Naive thymus-derived CD4-positive, alpha-beta T cell (primary cell): ENCODE results near the gene WASF2. TPM values are rescaled to one million over a fixed set of nuclear protein-coding genes. Genes with fewer than 3 reads are reported as not detected.

Source experiments
- ATAC-seq: fragments of 150-1000 bp; cut with Tn5 transposase; 2 replicates; pipeline ENCODE4 v1.10.0; 2021; ENCODE audit warnings: mild to moderate bottlenecking, moderate library complexity
- CTCF ChIA-PET: fragments of 350-600 bp; sonication (Branson Sonifier 250); formaldehyde crosslinking; loops from one replicate; lab custom pipeline; 2021; ENCODE audit warnings: antibody characterized with exemption; lab: Charles Lee
- POLR2A ChIA-PET: fragments of 350-600 bp; sonication (Branson Sonifier 250); formaldehyde crosslinking; loops from one replicate; lab custom pipeline; 2021; ENCODE audit warnings: antibody characterized with exemption, inconsistent platforms; lab: Charles Lee
- DNase-seq, 9 donors: peaks; one replicate each; pipeline versions ENCODE4 v3.0.0 to v3.0.0-alpha.2; 2020 to 2022; ENCODE audit warnings: mixed read lengths in 1 of 9
- H3K27ac ChIP-seq: one replicate; pipeline ENCODE4 v1.7.0; 2013; ENCODE audit warnings: mild to moderate bottlenecking, low read depth, low read length, moderate library complexity
- H3K27me3 ChIP-seq, 2 donors: one replicate each; pipeline ENCODE4 v1.7.0; 2013; ENCODE audit warnings: low read length in 2 of 2, mild to moderate bottlenecking in 2 of 2, moderate library complexity in 2 of 2; ENCODE audit not compliant: control insufficient read depth in 2 of 2, insufficient read depth in 2 of 2
- H3K36me3 ChIP-seq, 3 experiments: 1 replicate in 2 of 3; 2 replicates in 1 of 3; pipeline ENCODE4 v1.7.0; 2013; ENCODE audit warnings: low read length in 3 of 3, mild to moderate bottlenecking in 3 of 3, moderate library complexity in 1 of 3; ENCODE audit not compliant: insufficient read depth in 3 of 3, control insufficient read depth in 2 of 3
- H3K4me1 ChIP-seq, 2 donors: one replicate each; pipeline ENCODE4 v1.7.0; 2013; ENCODE audit warnings: low read length in 2 of 2, mild to moderate bottlenecking in 2 of 2, moderate library complexity in 1 of 2; ENCODE audit not compliant: control insufficient read depth in 2 of 2, insufficient read depth in 2 of 2
- H3K4me3 ChIP-seq: 2 replicates; pipeline ENCODE4 v1.7.0; 2013; ENCODE audit warnings: mild to moderate bottlenecking, low read length
- H3K9me3 ChIP-seq, 3 experiments: 1 replicate in 2 of 3; 2 replicates in 1 of 3; pipeline ENCODE4 v1.7.0; 2013; ENCODE audit warnings: low read length in 3 of 3; ENCODE audit not compliant: control insufficient read depth in 2 of 3
- H3K27ac Mint-ChIP-seq, 9 donors: one replicate each; pipeline ENCODE4 v1.8.0; 2020 to 2022; ENCODE audit warnings: mixed read lengths in 9 of 9, mild to moderate bottlenecking in 8 of 9, moderate library complexity in 5 of 9, inconsistent platforms in 2 of 9
- H3K27me3 Mint-ChIP-seq, 5 donors: one replicate each; pipeline ENCODE4 v1.8.0; 2021 to 2022; ENCODE audit warnings: mixed read lengths in 5 of 5, mild to moderate bottlenecking in 1 of 5
- H3K36me3 Mint-ChIP-seq, 5 donors: one replicate each; pipeline ENCODE4 v1.8.0; 2020 to 2022; ENCODE audit warnings: mixed read lengths in 5 of 5, mild to moderate bottlenecking in 3 of 5, inconsistent platforms in 1 of 5
- H3K4me1 Mint-ChIP-seq, 7 donors: one replicate each; pipeline ENCODE4 v1.8.0; 2020 to 2022; ENCODE audit warnings: mixed read lengths in 7 of 7, mild to moderate bottlenecking in 3 of 7, inconsistent platforms in 1 of 7
- H3K4me3 Mint-ChIP-seq, 10 donors: one replicate each; pipeline ENCODE4 v1.8.0; 2020 to 2022; ENCODE audit warnings: mild to moderate bottlenecking in 10 of 10, mixed read lengths in 10 of 10, moderate library complexity in 6 of 10, inconsistent platforms in 2 of 10
- H3K9me3 Mint-ChIP-seq, 11 donors: one replicate each; pipeline ENCODE4 v1.8.0; 2020 to 2022; ENCODE audit warnings: mixed read lengths in 11 of 11, mild to moderate bottlenecking in 4 of 11, inconsistent platforms in 1 of 11, moderate library complexity in 1 of 11
- intact Hi-C, 2 donors: fragments of 100-400 bp; cut with micrococcal nuclease; formaldehyde crosslinking; loops; one replicate each; pipeline ENCODE4 v1.15.1; 2023
- polyA plus RNA-seq, 2 donors: library from polyadenylated mRNA; unstranded; fragments of 300-500 nt; fragmentation: Illumina TruSeq; gene quantifications; one replicate each; pipeline ENCODE4 v1.2.3, GENCODE V29; 2021
- total RNA-seq, 6 experiments: library from RNA in 5 of 6; stranded (reverse) in 5 of 6; gene quantifications; 1 replicate in 5 of 6; 2 replicates in 1 of 6; pipeline ENCODE4 v1.2.3 and lab custom pipeline; 2021 to 2026

WASF2 gene
- total and polyA plus RNA-seq, 7 experiments from 2014 or later = 78.4 to 177 (median 140) TPM

DNA sequence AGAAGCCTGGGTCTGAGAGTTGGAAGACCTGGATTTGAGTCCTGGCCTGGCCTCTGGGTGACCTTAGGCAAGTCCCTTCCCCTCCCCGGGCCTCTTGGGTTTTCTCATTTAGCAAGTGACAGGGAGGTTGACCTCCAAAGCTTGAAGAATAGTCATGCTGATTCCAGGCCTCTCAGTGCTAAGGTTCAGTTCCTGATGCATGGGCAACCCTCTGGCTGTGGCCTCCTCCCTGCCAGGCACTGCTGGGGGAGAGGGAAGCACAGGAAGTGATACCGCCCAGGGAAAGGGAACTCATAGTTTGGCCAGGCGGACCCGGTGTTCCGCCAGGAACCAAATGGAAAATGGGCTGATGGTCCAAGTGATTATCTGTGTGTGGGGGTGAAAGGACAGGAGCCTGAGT lies 23.6 kb upstream of the WASF2 start:
- no peak for DNase-seq
- H3K36me3 ChIP-seq = no peaks in the 10 kb centered on the region
- intact Hi-C loops = no loop called here
- H3K27ac ChIP-seq = no peak overlapping the region
- no peak overlapping the region for H3K4me3 ChIP-seq
- peak; percentile 36 for ATAC-seq
- no peaks in the 10 kb centered on the region for H3K27me3 ChIP-seq
- peaks cover 0 to 6% of the 10 kb centered on the region in 2 donors for H3K4me1 ChIP-seq
- no peak overlapping the region for H3K4me3 Mint-ChIP-seq
- H3K9me3 ChIP-seq = no peaks in the 10 kb centered on the region
- POLR2A ChIA-PET = interaction anchor here (1.0 to 2.1 kb wide), 2 partner anchors 11 to 23 kb away, joined by 3 to 11 read pairs; partner anchors contain the start of gene WASF2
- no peak overlapping the region for H3K27ac Mint-ChIP-seq
- peaks cover 12 to 20% (median 14%) of the 10 kb centered on the region in 7 donors for H3K4me1 Mint-ChIP-seq
- H3K36me3 Mint-ChIP-seq = no peaks in the 10 kb centered on the region
- H3K27me3 Mint-ChIP-seq = no peaks in the 10 kb centered on the region
- CTCF ChIA-PET = interaction anchor here (0.6 kb wide), 1 partner anchor 468 kb away, joined by 3 read pairs; no protein-coding TSS in a partner anchor
- H3K9me3 Mint-ChIP-seq = no peaks in the 10 kb centered on the region

DNA sequence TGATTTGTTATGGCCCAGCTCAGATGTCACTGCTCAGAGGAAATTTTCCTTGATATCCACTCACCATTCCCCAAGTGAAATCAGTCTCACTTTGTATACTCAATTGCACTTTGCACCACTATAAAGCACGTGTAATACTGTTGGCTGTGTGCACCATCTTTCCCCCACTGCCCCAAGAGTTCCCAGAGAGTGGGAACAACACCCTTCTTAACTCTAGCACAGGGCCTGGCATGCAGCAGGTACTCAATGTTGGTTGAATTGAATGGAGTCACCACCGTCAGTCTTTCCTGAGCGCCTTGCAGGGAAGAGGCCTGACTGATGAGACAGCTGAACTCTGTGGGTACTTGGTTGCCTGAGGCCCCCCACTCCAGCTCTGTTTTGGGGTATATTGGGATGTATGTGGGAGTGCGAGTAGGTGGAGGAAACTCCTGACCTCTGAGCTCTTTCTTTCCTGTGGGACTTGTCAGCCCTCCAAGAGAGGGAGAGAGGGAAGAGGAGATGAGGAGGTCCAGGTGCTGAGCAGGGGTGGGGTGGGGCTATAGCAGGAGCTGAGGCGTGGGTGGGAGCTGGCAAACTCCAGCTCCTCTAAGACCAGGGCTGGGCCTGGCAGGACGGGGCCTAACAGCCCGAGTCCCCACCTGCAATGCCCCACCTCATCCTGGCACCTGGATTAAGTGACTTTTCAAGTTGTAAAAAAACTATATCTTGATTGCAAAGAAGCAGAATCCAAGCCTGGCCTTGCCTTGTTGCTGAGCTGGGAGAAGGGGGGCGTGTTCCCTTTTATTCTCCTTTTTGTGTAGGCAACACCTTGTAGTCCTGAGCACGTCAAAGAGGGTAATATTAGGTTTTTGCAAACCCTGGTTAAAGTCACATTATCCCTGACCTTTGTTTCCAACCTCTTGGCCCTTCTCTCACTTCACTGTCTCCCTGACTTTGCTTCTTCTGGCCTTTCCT lies 19.4 kb upstream of the WASF2 start:
- intact Hi-C loops = no loop called here
- POLR2A ChIA-PET = interaction anchor here (1.3 kb wide), 1 partner anchor 14 kb away, joined by 4 read pairs; no protein-coding TSS in a partner anchor
- no peak overlapping the region for H3K4me3 Mint-ChIP-seq
- no peak for ATAC-seq
- H3K27me3 Mint-ChIP-seq = no peaks in the 10 kb centered on the region
- H3K9me3 Mint-ChIP-seq = no peaks in the 10 kb centered on the region
- peak overlapping the region in 3 of 9 donors; percentile 8 to 70 (median 45) for H3K27ac Mint-ChIP-seq
- Histone ChIP-seq H3K36me3 (no peaks in the 10 kb centered on the region), H3K27ac (no peak overlapping the region), H3K27me3 (no peaks in the 10 kb centered on the region), H3K4me3 (no peak overlapping the region), H3K9me3 (no peaks in the 10 kb centered on the region), H3K4me1 (no peaks in the 10 kb centered on the region)
- peaks cover 0 to 6% (median 0%) of the 10 kb centered on the region in 7 donors for H3K4me1 Mint-ChIP-seq
- no peak for DNase-seq
- H3K36me3 Mint-ChIP-seq = no peaks in the 10 kb centered on the region
- CTCF ChIA-PET = interaction anchor here (0.7 to 1.2 kb wide), 2 partner anchors 85 to 95 kb away, joined by 3 read pairs; partner anchors contain the start of gene AHDC1

DNA sequence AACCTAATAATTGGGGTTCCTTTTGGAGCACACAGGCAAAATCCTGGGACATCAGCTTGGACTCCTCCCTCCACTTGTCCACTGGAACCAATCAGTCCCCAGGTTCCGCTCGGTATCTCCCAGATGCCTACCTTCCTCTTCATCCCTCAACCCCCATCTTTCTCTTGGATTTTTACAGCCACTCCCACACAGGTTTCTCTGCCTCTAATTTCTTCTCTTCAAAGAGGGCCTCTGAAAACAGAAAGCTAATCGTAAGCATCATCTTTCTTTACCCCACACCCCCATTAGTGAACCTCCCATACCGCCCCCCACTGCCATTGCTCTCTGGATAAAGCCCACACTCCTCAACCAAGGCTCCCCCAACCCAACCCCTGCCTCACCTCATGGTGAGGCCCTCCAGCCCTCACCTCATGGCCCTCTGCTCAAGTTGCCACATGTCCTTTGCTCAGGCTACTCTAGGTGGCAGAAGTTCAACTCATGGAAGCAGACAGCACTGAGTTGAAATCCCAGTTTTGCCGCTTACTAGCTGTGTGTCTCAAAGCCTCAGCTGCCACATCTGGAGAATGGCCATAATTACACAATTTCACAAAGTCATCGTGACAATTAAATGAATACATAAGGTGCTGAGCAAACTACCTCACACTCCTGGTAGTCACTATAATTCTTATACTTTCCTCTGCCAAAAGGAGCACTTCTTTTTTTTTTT lies 18.1 kb upstream of the WASF2 start:
- Mint-ChIP-seq H3K36me3 (no peaks in the 10 kb centered on the region), H3K27me3 (no peaks in the 10 kb centered on the region), H3K27ac (peak overlapping the region in 7 of 9 donors; percentile 3 to 74 (median 40)), H3K9me3 (no peaks in the 10 kb centered on the region), H3K4me3 (no peak overlapping the region), H3K4me1 (peaks cover 0 to 5% (median 0%) of the 10 kb centered on the region in 7 donors)
- ChIA-PET POLR2A (interaction anchor here (1.3 kb wide), 1 partner anchor 15 kb away, joined by 4 read pairs; no protein-coding TSS in a partner anchor), CTCF (interaction anchor here (0.6 kb wide), 2 partner anchors 51 to 113 kb away, joined by 3 read pairs; no protein-coding TSS in a partner anchor)
- intact Hi-C loops = no loop called here
- DNase-seq (no peak), ATAC-seq (no peak)
- Histone ChIP-seq H3K27me3 (no peaks in the 10 kb centered on the region), H3K4me3 (no peak overlapping the region), H3K4me1 (no peaks in the 10 kb centered on the region), H3K27ac (no peak overlapping the region), H3K9me3 (no peaks in the 10 kb centered on the region), H3K36me3 (no peaks in the 10 kb centered on the region)

GRCh38 chr1:27506703-27507102 lies 16.7 kb upstream of the WASF2 start:
- Mint-ChIP-seq H3K36me3 (no peaks in the 10 kb centered on the region), H3K4me3 (no peak overlapping the region), H3K27ac (peak overlapping the region in 2 of 9 donors; percentile 13 to 17), H3K4me1 (peaks cover 0 to 4% (median 0%) of the 10 kb centered on the region in 7 donors), H3K27me3 (no peaks in the 10 kb centered on the region), H3K9me3 (no peaks in the 10 kb centered on the region)
- DNase-seq (no peak), ATAC-seq (no peak)
- no peaks in the 10 kb centered on the region for H3K36me3 ChIP-seq
- no peaks in the 10 kb centered on the region for H3K27me3 ChIP-seq
- H3K4me1 ChIP-seq = no peaks in the 10 kb centered on the region
- H3K27ac ChIP-seq = no peak overlapping the region
- H3K9me3 ChIP-seq = no peaks in the 10 kb centered on the region
- intact Hi-C loops = no loop called here
- ChIA-PET CTCF (no interaction called here), POLR2A (no interaction called here)
- no peak overlapping the region for H3K4me3 ChIP-seq

DNA sequence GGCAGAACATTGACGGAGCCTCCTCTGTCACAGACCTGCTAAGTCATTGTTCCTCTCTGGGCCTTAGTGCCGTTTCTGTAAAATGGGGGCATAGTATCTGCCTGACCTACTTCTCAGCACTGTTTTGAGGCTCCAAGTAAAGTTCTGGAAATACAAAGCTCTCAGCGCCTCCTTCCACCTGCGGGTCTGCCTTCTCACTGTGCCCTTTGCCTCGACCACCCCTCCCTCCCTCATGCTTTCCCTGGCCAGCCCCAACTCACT lies 15.4 kb upstream of the WASF2 start:
- Mint-ChIP-seq H3K4me1 (peaks cover 0 to 4% (median 0%) of the 10 kb centered on the region in 7 donors), H3K27ac (peak overlapping the region in 1 of 9 donors; percentile 25), H3K9me3 (no peaks in the 10 kb centered on the region), H3K27me3 (no peaks in the 10 kb centered on the region), H3K4me3 (no peak overlapping the region), H3K36me3 (no peaks in the 10 kb centered on the region)
- intact Hi-C loops = no loop called here
- DNase-seq = no peak
- ATAC-seq = no peak
- ChIA-PET CTCF (no interaction called here), POLR2A (interaction anchor here (1.5 kb wide), 1 partner anchor 9 kb away, joined by 5 read pairs; no protein-coding TSS in a partner anchor)
- Histone ChIP-seq H3K36me3 (no peaks in the 10 kb centered on the region), H3K27ac (no peak overlapping the region), H3K9me3 (no peaks in the 10 kb centered on the region), H3K4me1 (no peaks in the 10 kb centered on the region), H3K27me3 (no peaks in the 10 kb centered on the region), H3K4me3 (no peak overlapping the region)

DNA sequence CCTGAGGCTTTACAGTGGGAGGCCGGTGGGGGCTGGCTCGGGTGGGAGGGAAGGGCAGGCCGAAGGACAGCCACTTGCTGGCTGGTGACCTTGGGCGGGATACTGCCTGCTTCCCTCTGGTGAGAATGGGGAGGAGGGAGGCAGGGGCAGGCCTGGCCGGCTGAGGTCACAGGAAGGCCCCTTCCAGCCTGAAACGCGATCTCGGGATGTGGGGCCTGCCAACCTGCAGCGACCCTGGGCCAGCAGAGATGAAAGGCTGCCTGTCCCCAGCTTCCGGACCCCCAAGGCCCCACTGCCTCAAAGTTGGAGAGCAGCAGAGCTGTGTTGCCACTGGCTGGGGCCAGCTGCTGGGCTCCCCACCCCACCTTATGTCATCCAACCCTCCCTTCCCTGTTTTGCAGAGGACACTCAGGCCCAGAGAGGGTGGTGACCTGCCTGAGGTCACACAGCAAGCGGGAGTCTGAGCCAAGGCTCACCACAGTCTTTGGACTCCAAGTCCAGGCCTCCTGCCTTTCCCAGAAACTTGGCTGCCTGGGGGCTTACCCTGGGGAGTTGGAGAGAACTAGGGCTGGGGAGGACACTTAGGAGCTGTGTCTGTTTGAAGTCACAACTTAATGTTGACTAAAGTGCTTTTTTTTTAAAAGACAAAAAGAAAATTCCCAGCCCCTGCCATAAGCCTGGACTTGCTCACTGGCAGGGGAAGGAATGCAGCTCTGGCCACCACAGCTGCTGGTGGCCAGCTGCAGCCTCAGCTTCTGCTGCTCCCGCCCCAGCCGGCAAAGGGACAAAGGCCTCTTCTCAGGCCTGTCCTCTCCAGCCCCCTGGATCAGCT lies 14.8 kb upstream of the WASF2 start:
- Histone ChIP-seq H3K4me3 (no peak overlapping the region), H3K27ac (no peak overlapping the region), H3K27me3 (no peaks in the 10 kb centered on the region), H3K9me3 (no peaks in the 10 kb centered on the region), H3K36me3 (no peaks in the 10 kb centered on the region), H3K4me1 (no peaks in the 10 kb centered on the region)
- DNase-seq (no peak), ATAC-seq (no peak)
- POLR2A ChIA-PET = interaction anchor here (0.6 to 1.5 kb wide), 2 partner anchors 8 to 17 kb away, joined by 3 to 5 read pairs; no protein-coding TSS in a partner anchor
- H3K27ac Mint-ChIP-seq = no peak overlapping the region
- CTCF ChIA-PET = no interaction called here
- H3K4me1 Mint-ChIP-seq = peaks cover 0 to 4% (median 0%) of the 10 kb centered on the region in 7 donors
- intact Hi-C loops = no loop called here
- no peak overlapping the region for H3K4me3 Mint-ChIP-seq
- no peaks in the 10 kb centered on the region for H3K36me3 Mint-ChIP-seq
- no peaks in the 10 kb centered on the region for H3K9me3 Mint-ChIP-seq
- H3K27me3 Mint-ChIP-seq = no peaks in the 10 kb centered on the region
